ENCODE data around the gene DDX3X.
"Not testable (repeated sequence)": the region's sequence is repeated elsewhere in the genome, so short reads cannot be mapped to it uniquely, and the experiment has no call there.

Gene DDX3X

GRCh38 chrX:41333744-41334362 is at the start of gene DDX3X:
Gene DDX3X (plus strand): TSS chrX:41334162. CDS start chrX:41334253, 91 bp downstream.
- peak; percentile 78 to 83 for DNase-seq (ENCODE audit: low read depth in 2 of 2)

- not testable (repeated sequence) for DNase-seq (ENCODE audit: low read depth in 2 of 2)
These were observed 48.0 kb upstream of the DDX3X start for GRCh38 chrX:41285928-41286327.

DNA sequence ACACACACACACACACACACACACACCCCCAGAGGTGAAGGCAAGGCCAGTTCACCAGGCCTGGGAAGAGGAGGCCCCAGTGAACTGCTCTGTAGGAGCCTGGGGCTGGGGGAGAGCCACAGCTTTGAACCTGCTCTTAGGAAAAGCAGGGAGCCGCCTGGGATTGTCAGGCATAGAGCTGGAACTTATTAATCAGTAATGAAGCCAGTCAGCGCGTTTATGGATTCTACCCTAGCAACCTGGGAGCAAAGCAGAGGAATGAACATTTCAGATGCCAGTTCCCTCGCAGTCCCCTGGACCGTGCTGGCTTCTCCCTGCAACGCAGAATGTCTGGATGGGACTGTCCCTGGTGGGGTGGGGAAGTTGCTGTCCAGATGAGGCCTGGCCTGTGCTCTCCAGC is 45.3 kb upstream of the DDX3X start:
- no peak for DNase-seq (ENCODE audit: low read depth in 2 of 2)

DNA sequence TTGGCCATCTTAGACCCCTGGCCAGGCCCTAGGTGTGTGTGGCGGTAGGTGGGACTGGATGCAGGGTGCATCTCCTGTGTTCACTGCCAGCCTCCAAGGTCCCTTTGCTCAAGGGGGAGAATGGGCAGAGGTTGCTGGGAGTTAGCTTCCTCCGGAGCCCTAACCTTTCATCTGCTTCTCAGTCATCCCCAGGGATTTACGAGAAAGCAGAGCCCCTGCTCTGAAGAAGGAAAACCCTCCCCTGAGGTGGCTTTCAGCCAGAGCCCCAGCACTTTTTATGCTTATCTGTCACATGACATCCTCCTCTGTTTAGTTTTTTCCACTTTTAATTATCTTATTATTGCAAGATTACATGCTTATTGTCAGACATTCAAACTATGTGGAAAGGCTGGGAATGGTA is 44.9 kb upstream of the DDX3X start:
- no peak for DNase-seq (ENCODE audit: low read depth in 2 of 2)

DNA sequence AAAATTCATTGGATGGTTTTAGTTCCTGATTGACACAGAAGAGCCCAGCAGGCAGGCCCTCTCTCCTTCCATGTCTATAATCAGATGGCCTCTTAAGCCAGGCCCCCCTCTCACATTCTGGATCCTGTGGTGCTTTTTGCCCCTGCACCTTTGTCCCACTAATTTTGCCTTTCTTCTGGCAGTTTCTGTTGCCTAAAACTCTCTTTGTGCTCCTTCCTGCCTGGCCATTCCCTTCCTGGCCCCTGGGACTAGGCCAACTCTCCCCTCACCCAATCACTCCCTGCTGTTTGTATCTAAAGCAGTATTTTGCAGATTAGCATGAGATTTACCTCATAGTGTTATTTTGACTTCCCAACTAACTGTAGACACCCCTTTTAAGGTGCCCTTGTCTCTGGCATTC is 42.7 kb upstream of the DDX3X start:
- no peak for DNase-seq (ENCODE audit: low read depth in 2 of 2)

GRCh38 chrX:41293269-41293668 is 40.7 kb upstream of the DDX3X start:
- no peak for DNase-seq (ENCODE audit: low read depth in 2 of 2)

DNA sequence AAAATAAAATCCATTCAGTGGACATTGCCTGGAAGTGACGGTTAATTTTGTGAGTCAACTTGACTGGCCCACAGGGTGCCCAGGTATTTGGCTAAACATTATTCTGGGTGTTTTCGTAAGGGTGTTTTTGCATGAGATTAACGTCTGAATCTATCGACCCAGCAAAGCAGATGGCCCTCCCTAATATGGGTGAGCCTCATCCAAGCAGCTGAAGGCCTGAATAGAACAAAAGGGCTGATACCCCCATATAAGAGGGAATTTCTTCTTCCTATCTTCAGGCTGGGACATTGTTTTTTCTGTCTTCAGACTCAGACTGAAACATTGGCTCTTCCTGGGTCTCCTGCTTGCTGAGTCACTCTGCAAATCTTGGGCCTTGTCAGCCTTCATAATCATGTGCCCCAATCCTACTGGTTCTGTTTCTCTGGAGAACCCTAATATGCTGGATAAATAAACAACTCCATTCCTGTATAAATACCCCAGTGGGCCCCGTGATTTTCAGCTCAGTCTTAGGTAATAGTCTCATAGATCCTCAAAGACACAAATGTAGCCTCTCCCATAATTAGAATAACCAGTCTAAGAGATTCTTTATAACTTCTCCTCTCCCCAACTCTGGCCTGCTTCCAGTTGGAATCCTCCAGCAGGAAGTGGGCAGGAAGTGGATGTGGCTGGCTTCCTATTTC is 33.1 kb upstream of the DDX3X start:
- no peak for DNase-seq (ENCODE audit: low read depth in 2 of 2)

- no peak for DNase-seq (ENCODE audit: low read depth in 2 of 2)
These were observed 32.5 kb upstream of the DDX3X start for GRCh38 chrX:41301438-41301824.

GRCh38 chrX:41302370-41302769 is 31.6 kb upstream of the DDX3X start:
- DNase-seq (ENCODE audit: low read depth in 2 of 2), result no peak

DNA sequence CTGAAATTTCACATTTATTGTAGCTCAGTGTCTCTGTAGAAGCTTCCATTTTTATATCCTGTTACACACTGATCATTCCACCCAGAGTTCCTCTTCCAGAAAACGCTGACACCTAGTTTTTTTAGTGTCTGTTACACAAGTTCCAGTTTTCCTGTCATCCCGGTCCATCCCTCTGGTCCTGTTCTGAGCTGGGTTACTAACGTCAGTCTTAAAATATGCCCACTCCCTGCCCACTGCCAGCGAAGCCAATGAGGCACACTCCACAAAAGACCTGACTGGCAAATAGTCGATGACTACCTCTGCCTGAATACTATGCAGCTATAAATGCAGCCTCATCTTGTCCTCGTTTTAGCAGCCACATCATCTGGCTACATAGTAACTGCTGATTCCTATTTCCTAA is 30.9 kb upstream of the DDX3X start:
- no peak for DNase-seq (ENCODE audit: low read depth in 2 of 2)

GRCh38 chrX:41304178-41304577 is 29.8 kb upstream of the DDX3X start:
- no peak for DNase-seq (ENCODE audit: low read depth in 2 of 2)

DNA sequence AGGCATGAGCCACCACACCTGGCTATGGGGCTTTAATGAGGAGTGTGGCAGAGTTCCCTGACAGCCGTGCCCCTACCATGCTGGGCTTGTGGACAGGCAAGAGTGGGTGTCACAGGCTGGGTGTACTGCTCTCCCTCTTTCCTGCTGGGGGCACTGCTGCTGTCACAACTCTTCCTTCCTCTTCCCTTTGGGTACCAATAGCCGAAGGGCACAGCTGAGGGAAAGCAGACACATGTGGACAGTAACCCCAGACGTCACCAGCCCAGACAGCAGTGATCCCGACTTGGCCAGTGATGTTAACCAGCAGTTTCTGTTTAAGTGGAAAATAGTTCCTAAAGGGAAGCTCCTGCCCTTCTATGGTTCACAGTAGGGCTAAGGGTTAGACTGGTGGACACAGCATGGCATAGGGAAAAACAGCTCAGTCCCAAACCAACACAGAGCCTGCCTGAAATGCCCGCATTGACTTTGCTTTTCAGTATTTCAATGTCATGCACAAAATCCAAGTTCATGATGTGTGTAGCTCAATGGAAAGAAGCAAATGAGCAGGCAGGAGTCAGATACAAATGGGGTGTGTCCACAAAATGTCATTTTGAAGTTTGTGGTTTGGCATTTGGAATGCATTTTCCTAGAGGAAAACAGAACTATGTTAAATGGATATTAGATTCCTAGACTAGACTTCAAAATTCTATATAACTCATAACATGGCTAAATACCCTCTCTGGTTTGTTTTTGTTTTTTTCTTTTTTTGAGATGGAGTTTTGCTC is 24.9 kb upstream of the DDX3X start:
- DNase-seq (ENCODE audit: low read depth in 2 of 2), result no peak

DNA sequence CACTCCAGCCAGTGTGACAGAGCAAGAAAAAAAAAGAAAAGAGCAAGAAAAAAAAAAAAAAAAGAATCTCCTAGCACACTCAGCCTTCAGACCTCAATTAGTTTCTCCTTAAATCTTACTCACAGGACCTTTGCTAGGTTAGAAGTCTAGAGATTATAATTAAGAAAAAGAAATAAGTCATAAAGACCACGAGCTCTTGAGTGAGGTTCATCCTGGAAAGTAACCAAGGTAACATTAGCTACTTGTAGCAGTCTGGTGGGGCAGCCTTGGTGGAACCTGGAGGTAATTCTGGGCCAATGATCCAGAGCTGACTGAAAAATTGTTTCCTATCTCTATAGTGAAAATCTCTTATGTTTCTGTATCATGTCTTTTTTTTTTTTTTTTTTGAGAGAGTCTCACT is 21.2 kb upstream of the DDX3X start:
- no peak for DNase-seq (ENCODE audit: low read depth in 2 of 2)

DNA sequence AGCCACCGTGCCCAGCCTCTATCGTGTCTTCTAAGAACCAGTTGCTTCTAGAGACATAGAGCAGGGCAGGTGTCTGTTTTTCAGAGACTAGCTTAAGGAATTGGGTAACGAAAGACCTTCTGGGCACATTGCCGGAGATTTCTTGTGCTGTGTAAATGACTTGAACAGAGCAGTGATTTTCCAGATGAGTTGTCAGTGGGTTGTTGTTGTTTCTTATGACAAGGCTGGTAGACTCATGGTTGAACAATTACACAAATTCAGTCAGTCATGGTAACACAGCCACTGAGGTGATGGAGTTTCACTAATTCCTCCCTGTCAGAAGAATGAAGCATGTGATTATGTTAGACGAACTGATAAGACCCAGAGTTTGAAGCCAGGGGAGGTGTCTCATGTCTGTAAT is 20.5 kb upstream of the DDX3X start:
- DNase-seq (ENCODE audit: low read depth in 2 of 2), result no peak

GRCh38 chrX:41314204-41314603 is 19.8 kb upstream of the DDX3X start:
- no peak for DNase-seq (ENCODE audit: low read depth in 2 of 2)

- DNase-seq (ENCODE audit: low read depth in 2 of 2), result no peak
These were observed 19.1 kb upstream of the DDX3X start for GRCh38 chrX:41314881-41315280.

GRCh38 chrX:41316266-41316665 is 17.7 kb upstream of the DDX3X start:
- not testable (repeated sequence) for DNase-seq (ENCODE audit: low read depth in 2 of 2)

DNA sequence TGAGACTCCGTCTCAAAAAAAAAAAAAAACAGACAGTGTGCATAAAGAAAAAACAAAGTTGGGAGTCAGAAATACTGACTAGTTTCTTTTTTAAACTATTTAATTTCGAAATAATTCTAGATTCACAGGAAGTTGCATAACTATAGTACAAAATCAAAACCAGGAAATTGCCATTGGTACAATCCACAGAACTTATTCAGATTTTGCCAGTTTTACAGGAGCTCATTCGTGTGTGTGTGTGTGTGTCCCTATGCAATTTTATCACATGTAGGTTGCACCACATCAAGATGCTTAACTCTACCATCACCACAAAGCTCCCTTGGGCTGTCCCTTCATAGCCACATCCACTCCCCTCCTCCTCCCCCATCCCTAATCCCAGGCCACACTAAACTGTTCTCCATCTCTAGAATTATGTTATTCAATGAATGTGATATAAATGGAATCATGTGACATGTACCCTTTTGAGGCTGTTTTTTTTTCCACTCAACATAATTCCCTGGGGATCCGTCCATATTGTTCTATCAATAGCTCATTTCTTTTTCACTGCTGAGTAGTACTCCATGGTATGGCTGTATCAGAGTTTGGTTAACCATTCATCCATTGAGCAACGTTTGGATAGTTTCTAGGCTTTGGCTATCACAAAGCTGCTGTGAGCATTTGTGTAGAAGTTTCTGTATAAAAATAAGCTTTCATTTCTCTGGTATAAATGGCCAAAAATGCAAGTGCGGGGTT is 16.3 kb upstream of the DDX3X start:
- DNase-seq (ENCODE audit: low read depth in 2 of 2), result no peak

DNA sequence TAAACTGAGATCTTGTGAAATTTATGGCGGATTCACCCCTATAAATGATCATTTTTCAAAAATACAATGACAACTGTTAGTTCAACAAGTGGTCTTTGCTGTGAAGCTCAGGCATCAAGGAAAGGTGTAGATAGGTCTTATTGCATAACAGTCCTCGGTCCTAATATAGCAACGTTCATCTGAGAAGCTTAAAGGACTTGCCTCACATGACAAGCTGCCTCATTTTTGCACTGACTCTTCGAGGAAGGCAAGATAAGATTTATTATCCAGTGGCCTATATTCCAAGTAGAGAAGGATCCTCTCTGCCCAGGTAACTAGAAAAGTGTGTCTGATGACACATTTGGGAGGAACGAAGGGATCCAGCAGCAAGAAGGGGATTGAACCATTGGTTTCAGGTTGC is 13.6 kb upstream of the DDX3X start:
- no peak for DNase-seq (ENCODE audit: low read depth in 2 of 2)

DNA sequence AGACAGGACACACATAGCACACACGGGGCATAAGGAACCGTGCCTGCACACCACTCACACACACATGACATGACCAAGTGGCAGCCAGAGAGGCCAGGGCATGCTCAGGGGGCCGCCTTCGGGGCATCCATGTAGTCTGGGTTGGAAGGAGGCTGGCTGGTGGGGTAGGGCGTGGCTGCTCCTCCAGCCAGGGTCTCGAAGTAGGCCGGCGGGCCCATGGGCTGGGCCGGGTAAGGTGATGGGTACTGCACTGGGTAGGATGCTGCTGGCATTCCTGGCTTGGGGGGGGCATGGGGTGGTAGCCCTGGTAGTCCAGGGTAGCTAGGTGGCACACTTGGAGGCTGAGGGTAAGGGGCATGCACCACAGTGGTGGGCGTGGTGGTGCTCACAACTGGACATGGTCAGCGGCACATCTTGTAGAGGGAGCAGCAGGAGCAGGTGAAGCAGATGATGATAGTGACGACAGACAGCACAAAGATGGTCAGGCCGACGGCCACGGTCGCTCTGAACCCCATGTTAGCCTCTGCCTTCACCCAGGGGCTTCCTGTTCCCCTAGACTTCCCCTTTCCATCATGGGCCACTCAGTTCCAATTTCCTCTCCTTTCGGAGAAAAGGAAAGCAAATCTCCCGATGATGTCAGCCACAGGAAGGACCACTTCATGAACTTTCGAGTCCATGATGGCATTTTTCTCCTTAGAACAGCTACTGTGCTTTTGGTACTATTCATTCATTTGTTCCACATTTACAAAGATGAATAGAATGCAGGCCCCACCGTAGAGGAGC is 10.9 kb upstream of the DDX3X start:
- DNase-seq (ENCODE audit: low read depth in 2 of 2), result no peak

DNA sequence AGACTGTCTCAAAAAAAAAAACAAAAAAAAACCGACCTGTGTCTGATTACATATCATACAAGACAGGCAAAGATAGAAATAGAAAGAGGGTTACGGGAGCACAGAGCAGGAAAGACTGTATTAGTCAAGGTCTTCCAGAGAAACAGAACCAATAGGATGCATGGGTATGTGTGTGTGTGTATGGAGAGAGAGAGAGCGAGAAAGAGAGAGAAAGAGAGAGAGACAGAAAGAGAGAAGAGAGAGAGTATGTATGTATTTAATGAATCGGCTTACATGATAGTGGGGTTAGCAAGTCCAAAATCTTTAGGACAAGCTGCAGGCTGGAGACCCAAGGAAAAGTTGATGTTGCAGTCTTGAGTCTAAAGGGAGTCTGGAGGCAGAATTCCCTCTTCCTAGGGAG is 7.5 kb upstream of the DDX3X start:
- DNase-seq (ENCODE audit: low read depth in 2 of 2), result no peak

- no peak for DNase-seq (ENCODE audit: low read depth in 2 of 2)
These were observed 6.6 kb upstream of the DDX3X start for GRCh38 chrX:41327341-41327740.
